BJ (cell line): Measurements from ENCODE around the gene ZNF821. TPM values are rescaled to one million over a fixed set of nuclear protein-coding genes. Genes with fewer than 3 reads are reported as not detected.
A peak's percentile ranks its signal among the peaks of the same experiment; 100 is the strongest.
"Not testable (repeated sequence)": the region's sequence is repeated elsewhere in the genome, so short reads cannot be mapped to it uniquely, and the experiment has no call there.

Experiments used
- CTCF ChIA-PET: fragments of 350-600 bp; formaldehyde crosslinking; extraction: SDS; loops from one replicate; lab custom pipeline; 2021; ENCODE audit warnings: antibody characterized with exemption, inconsistent platforms; lab: Yijun Ruan, JAX
- POLR2A ChIA-PET: fragments of 300-600 bp; sonication (Branson Sonifier 250); formaldehyde crosslinking; extraction: SDS; loops from one replicate; lab custom pipeline; 2021; ENCODE audit warnings: antibody characterized with exemption; lab: Charles Lee
- DNase-seq: peaks from one replicate; pipeline ENCODE4 v3.0.0-alpha.2; 2011; ENCODE audit warnings: low read depth
- H3K27me3 ChIP-seq: 2 replicates; pipeline ENCODE4 v1.6.0; 2011; ENCODE audit warnings: low read length; ENCODE audit not compliant: control insufficient read depth, insufficient read depth
- H3K36me3 ChIP-seq: 2 replicates; pipeline ENCODE4 v1.5.1; 2011; ENCODE audit warnings: low read length; ENCODE audit not compliant: control insufficient read depth, insufficient read depth
- H3K4me3 ChIP-seq: 2 replicates; pipeline ENCODE4 v1.5.1; 2011; ENCODE audit warnings: low read depth, mild to moderate bottlenecking, control low read depth, low read length
- CTCF ChIP-seq: IDR thresholded peaks from 2 replicates; pipeline ENCODE4 v1.5.1; 2011; ENCODE audit warnings: low read depth, mild to moderate bottlenecking, control low read depth, inconsistent platforms, low read length, moderate library complexity; ENCODE audit not compliant: insufficient read depth
- polyA plus RNA-seq: library from polyadenylated mRNA; depleted of rRNA; stranded (reverse); fragments of >200 nt; gene quantifications from 2 replicates; pipeline ENCODE4 v1.2.3, GENCODE V29; 2011

Gene ZNF821
- polyA plus RNA-seq, 1 experiment = 5.0 TPM

- POLR2A ChIA-PET = no interaction called here
Observed at GRCh38 chr16:71840052-71840451, 43.9 kb downstream of the ZNF821 start.

DNA sequence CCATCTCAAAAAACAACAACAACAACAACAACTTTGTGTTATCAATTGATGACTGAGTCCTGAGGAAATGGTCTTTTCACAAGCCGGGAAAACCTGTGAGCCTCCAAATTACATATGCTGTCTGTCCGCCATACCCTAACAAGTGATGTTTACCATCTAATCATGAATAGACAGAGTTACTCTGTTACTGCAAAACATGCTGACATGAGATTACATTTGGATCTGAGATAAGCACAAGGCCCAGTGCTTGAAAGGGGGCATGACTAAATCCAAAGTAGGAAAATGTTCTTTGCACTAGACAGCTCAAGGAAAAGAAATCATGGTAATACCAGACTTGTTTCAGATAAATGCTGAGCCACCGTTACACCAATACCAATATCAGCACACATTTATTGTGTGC, 46.8 kb downstream of the ZNF821 start:
- DNase-seq = no peak
- TF ChIP-seq CTCF = no peak
- Histone ChIP-seq H3K27me3 (no peaks in the 10 kb centered on the region), H3K36me3 (no peaks in the 10 kb centered on the region), H3K4me3 (no peak overlapping the region)
- CTCF ChIA-PET = interaction anchor here (1.7 kb wide), 1 partner anchor 11 kb away, joined by 5 read pairs; no protein-coding TSS in a partner anchor
- POLR2A ChIA-PET = no interaction called here

More at GRCh38 chr16:71840052-71840451, 43.9 kb downstream of the ZNF821 start:
- DNase-seq = peak; percentile 56
- no peak for TF ChIP-seq CTCF
- H3K27me3 ChIP-seq = no peaks in the 10 kb centered on the region
- H3K36me3 ChIP-seq = no peaks in the 10 kb centered on the region
- CTCF ChIA-PET = interaction anchor here (1.0 to 1.8 kb wide), 2 partner anchors 10 to 15 kb away, joined by 3 to 5 read pairs; no protein-coding TSS in a partner anchor
- H3K4me3 ChIP-seq = no peak overlapping the region

- CTCF ChIA-PET = no interaction called here
- DNase-seq = no peak
Observed at GRCh38 chr16:71834291-71834690, 49.7 kb downstream of the ZNF821 start.

GRCh38 chr16:71832112-71832511, 51.9 kb downstream of the ZNF821 start:
- H3K4me3 ChIP-seq, H3K36me3 ChIP-seq, POLR2A ChIA-PET, H3K27me3 ChIP-seq, DNase-seq, CTCF ChIA-PET: not testable (repeated sequence)

More at GRCh38 chr16:71834291-71834690, 49.7 kb downstream of the ZNF821 start:
- no peak for TF ChIP-seq CTCF
- no peaks in the 10 kb centered on the region for H3K36me3 ChIP-seq
- no peak overlapping the region for H3K4me3 ChIP-seq
- no peaks in the 10 kb centered on the region for H3K27me3 ChIP-seq
- POLR2A ChIA-PET = no interaction called here

GRCh38 chr16:71831698-71832097, 52.3 kb downstream of the ZNF821 start:
- DNase-seq, H3K36me3 ChIP-seq, CTCF ChIA-PET, POLR2A ChIA-PET, H3K4me3 ChIP-seq, H3K27me3 ChIP-seq: not testable (repeated sequence)

DNA sequence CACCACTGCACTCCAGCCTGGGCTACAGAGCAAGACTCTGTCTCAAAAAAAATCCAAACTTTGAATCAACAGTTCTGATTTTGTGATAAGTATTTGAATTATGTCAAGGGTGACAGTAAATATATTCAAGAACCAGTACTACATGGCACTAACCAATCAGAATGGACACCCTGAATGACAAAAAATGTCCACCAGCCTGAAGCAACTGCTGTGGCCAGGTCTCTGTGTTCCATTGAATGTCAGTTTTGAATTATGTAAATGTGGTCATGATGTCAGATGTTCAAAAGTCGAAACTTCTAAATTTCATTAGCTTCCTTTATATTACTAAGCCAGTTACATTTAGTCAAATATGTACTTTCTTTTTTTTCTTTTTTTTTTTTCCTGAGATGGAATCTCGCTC, 53.6 kb downstream of the ZNF821 start:
- ChIA-PET CTCF (interaction anchor here (1.5 kb wide), 1 partner anchor 9 kb away, joined by 5 read pairs; no protein-coding TSS in a partner anchor), POLR2A (no interaction called here)

More for the DNA sequence above, 53.6 kb downstream of the ZNF821 start:
- no peak for TF ChIP-seq CTCF
- no peak for DNase-seq
- no peaks in the 10 kb centered on the region for H3K36me3 ChIP-seq
- no peaks in the 10 kb centered on the region for H3K27me3 ChIP-seq
- H3K4me3 ChIP-seq = no peak overlapping the region
